ENCODE data around the gene HOXA10.

- TF ChIP-seq CTCF (IDR thresholded peaks at IDR 0.05) (no peak), POLR2A (IDR thresholded peaks at IDR 0.05) (no peak)
Observed at GRCh38 chr7:27193335-27194001, 19.3 kb upstream of the HOXA10 start.
